GM23248 (cell line): ENCODE results near the gene TIAM2. TPM values are rescaled to one million over a fixed set of nuclear protein-coding genes. Genes with fewer than 3 reads are reported as not detected.

Experiments
- DNase-seq: peaks from one replicate; pipeline ENCODE4 v3.0.0-alpha.2; 2015
- H2AFZ ChIP-seq: fragments of 200-600 bp; sonication (generic); 2 replicates; pipeline ENCODE4 v1.6.1; 2016; ENCODE audit warnings: antibody characterized with exemption
- H3F3A ChIP-seq: fragments of 200-600 bp; sonication (generic); 2 replicates; pipeline ENCODE4 v1.6.1; 2016; ENCODE audit warnings: mild to moderate bottlenecking, antibody characterized with exemption, mixed run types; ENCODE audit not compliant: insufficient read depth
- H3K27ac ChIP-seq: fragments of 200-600 bp; sonication (generic); 2 replicates; pipeline ENCODE4 v1.5.1; 2016; ENCODE audit warnings: mild to moderate bottlenecking
- H3K27me3 ChIP-seq: fragments of 200-600 bp; sonication (generic); replicated peaks from 2 replicates; pipeline ENCODE4 v1.6.1; 2016; ENCODE audit warnings: mild to moderate bottlenecking; ENCODE audit not compliant: insufficient read depth
- H3K36me3 ChIP-seq: fragments of 200-600 bp; sonication (generic); 2 replicates; pipeline ENCODE4 v1.6.1; 2016; ENCODE audit warnings: low read depth, mild to moderate bottlenecking
- H3K4me1 ChIP-seq: fragments of 200-600 bp; sonication (generic); 2 replicates; pipeline ENCODE4 v1.6.1; 2016; ENCODE audit warnings: mild to moderate bottlenecking; ENCODE audit not compliant: insufficient read depth
- H3K4me2 ChIP-seq: fragments of 200-600 bp; sonication (generic); one replicate; pipeline ENCODE4 v1.6.1; 2016; ENCODE audit warnings: mild to moderate bottlenecking; ENCODE audit not compliant: unreplicated experiment
- H3K4me3 ChIP-seq: fragments of 200-600 bp; sonication (generic); 2 replicates; pipeline ENCODE4 v1.5.1; 2016; ENCODE audit warnings: mild to moderate bottlenecking
- H3K79me2 ChIP-seq: fragments of 200-600 bp; sonication (generic); 2 replicates; pipeline ENCODE4 v1.6.1; 2016; ENCODE audit warnings: mild to moderate bottlenecking; ENCODE audit not compliant: insufficient read depth
- H3K9ac ChIP-seq: fragments of 200-600 bp; sonication (generic); 2 replicates; pipeline ENCODE4 v1.6.1; 2016; ENCODE audit warnings: mild to moderate bottlenecking
- H3K9me2 ChIP-seq: fragments of 200-600 bp; sonication (generic); 2 replicates; pipeline ENCODE4 v1.6.1; 2016; ENCODE audit warnings: mixed run types, mild to moderate bottlenecking, moderate library complexity; ENCODE audit not compliant: insufficient read depth
- H3K9me3 ChIP-seq: fragments of 200-600 bp; sonication (generic); one replicate; pipeline ENCODE4 v1.6.1; 2017; ENCODE audit warnings: low read depth
- H4K20me1 ChIP-seq: fragments of 200-600 bp; sonication (generic); 2 replicates; pipeline ENCODE4 v1.6.0; 2016; ENCODE audit not compliant: insufficient read depth
- EZH2 ChIP-seq: fragments of 200-600 bp; sonication (generic); IDR thresholded peaks from 2 replicates; pipeline ENCODE4 v1.6.1; 2018; ENCODE audit warnings: antibody characterized with exemption, mild to moderate bottlenecking; ENCODE audit not compliant: insufficient read depth, poor library complexity, severe bottlenecking
- EZH2phosphoT487 ChIP-seq: fragments of 200-600 bp; sonication (generic); IDR thresholded peaks from 2 replicates; pipeline ENCODE4 v1.6.1; 2018; ENCODE audit warnings: antibody characterized with exemption, moderate library complexity, mild to moderate bottlenecking, low read depth; ENCODE audit not compliant: insufficient read depth
- WGBS, 2 experiments: methylation state at CpG; one replicate each; pipeline ENCODE4 v1.1.6; 2015 to 2017; ENCODE audit warnings: low lambda C conversion rate in 2 of 2, low coverage in 1 of 2; ENCODE audit errors: missing lambda C conversion rate in 2 of 2; 5-methylcytosine and 5-hydroxymethylcytosine counted together
- in situ Hi-C: fragments of 300-500 bp; cut with MboI; formaldehyde crosslinking; loops from 2 replicates; pipeline ENCODE4 v1.15.0; 2020
- polyA plus RNA-seq: library from polyadenylated mRNA; unstranded; fragments of >200 nt; fragmentation: Nextera tagmentation; extraction: Ambion mirVana; gene quantifications from 2 replicates; pipeline ENCODE4 v1.2.1, GENCODE V29; 2016
- total RNA-seq: library from RNA; depleted of rRNA; stranded (reverse); fragments of >200 nt; shearing (Covaris generic); gene quantifications from 2 replicates; pipeline ENCODE4 v1.2.3, GENCODE V29; 2014

TIAM2 gene
- total and polyA plus RNA-seq, 2 experiments from 2014 or later: 2.4 to 2.6 TPM

DNA sequence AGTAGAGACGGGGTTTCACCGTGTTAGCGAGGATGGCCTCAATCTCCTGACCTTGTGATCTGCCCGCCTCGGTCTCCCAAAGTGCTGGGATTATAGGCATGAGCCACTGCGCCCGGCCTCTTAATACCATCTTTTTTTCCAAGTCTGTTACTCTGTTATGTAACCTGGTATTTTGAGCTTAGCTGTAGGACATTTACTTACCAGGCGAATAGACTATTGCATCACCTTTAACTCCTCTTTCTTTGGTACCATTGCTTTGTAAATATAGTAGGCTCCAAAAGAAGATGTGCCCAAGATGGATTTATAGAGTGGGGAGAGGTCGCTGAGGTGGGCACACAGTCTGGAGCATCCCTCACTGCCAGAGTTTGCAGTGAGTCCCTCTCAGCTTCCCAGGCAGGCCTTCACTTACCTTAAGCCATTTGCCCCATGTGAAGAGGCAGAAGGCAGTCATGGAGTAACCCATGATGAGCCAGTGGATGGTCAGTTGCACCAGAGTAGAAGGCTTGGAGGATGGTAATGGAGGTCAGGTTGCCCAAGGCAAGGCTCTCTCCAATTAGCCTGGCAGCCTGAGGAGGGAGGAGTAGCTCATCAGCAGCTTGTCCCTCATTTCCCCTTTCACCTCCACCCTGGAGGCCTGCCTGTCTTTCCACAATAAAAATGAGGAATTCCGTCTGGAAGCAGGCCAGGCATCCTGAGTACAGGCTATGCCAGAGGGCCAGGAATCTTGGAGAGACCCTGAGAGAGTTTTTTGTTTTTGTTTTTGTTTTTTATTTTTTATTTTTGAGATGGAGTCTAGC lies 9.7 kb downstream of the TIAM2 start:
- no peak overlapping the region for H3K4me3 ChIP-seq
- no peaks in the 10 kb centered on the region for H3K4me1 ChIP-seq
- in situ Hi-C loops: no loop called here
- H4K20me1 ChIP-seq: no peaks in the 10 kb centered on the region; the same call in 1 of the 2 replicates
- no peaks in the 10 kb centered on the region for H3K79me2 ChIP-seq
- TF ChIP-seq EZH2 (no peak), EZH2phosphoT487 (no peak)
- H3K27me3 ChIP-seq: no peaks in the 10 kb centered on the region
- 87 to 90% methylated on average over 9 to 10 of the region's 10 CpGs for WGBS, 2 experiments
- H3F3A ChIP-seq: no peaks in the 10 kb centered on the region
- no peak overlapping the region for H2AFZ ChIP-seq
- no peak for DNase-seq
- H3K9me2 ChIP-seq: no peaks in the 10 kb centered on the region
- H3K9me3 ChIP-seq: no peaks in the 10 kb centered on the region
- H3K36me3 ChIP-seq: no peaks in the 10 kb centered on the region
- no peak overlapping the region for H3K4me2 ChIP-seq
- no peak overlapping the region for H3K9ac ChIP-seq
- no peak overlapping the region for H3K27ac ChIP-seq

GRCh38 chr6:155008625-155009024 lies 13.5 kb downstream of the TIAM2 start:
- no peak overlapping the region for H3K9ac ChIP-seq
- in situ Hi-C loops: no loop called here
- no peaks in the 10 kb centered on the region for H3F3A ChIP-seq
- H3K9me2 ChIP-seq: no peaks in the 10 kb centered on the region
- no peaks in the 10 kb centered on the region for H4K20me1 ChIP-seq
- TF ChIP-seq EZH2 (no peak), EZH2phosphoT487 (no peak)
- no peaks in the 10 kb centered on the region for H3K4me1 ChIP-seq
- 93 to 100% methylated on average over 3 of the region's 3 CpGs for WGBS, 2 experiments
- no peak overlapping the region for H3K4me2 ChIP-seq
- H2AFZ ChIP-seq: no peak overlapping the region
- H3K27ac ChIP-seq: no peak overlapping the region
- H3K9me3 ChIP-seq: no peaks in the 10 kb centered on the region
- no peaks in the 10 kb centered on the region for H3K79me2 ChIP-seq
- no peaks in the 10 kb centered on the region for H3K27me3 ChIP-seq
- no peaks in the 10 kb centered on the region for H3K36me3 ChIP-seq
- H3K4me3 ChIP-seq: no peak overlapping the region
- DNase-seq: no peak

- Histone ChIP-seq H3F3A (no peaks in the 10 kb centered on the region), H3K4me3 (no peak overlapping the region), H3K27me3 (no peaks in the 10 kb centered on the region), H3K4me2 (no peak overlapping the region), H3K9me2 (no peaks in the 10 kb centered on the region), H3K27ac (no peak overlapping the region), H3K79me2 (no peaks in the 10 kb centered on the region), H4K20me1 (no peaks in the 10 kb centered on the region), H3K4me1 (no peaks in the 10 kb centered on the region), H3K9ac (no peak overlapping the region), H3K9me3 (no peaks in the 10 kb centered on the region), H2AFZ (no peak overlapping the region), H3K36me3 (no peaks in the 10 kb centered on the region)
- TF ChIP-seq EZH2 (no peak), EZH2phosphoT487 (no peak)
- 95 to 98% methylated on average over 6 of the region's 6 CpGs for WGBS, 2 experiments
- in situ Hi-C loops: no loop called here
- DNase-seq: no peak
These were observed 15.8 kb downstream of the TIAM2 start for GRCh38 chr6:155010940-155011339.

- no peaks in the 10 kb centered on the region for H3F3A ChIP-seq
- H4K20me1 ChIP-seq: no peaks in the 10 kb centered on the region
- H3K4me3 ChIP-seq: no peak overlapping the region
- no peak for DNase-seq
- H3K36me3 ChIP-seq: no peaks in the 10 kb centered on the region
- 84 to 86% methylated on average over 5 of the region's 5 CpGs for WGBS, 2 experiments
- no peaks in the 10 kb centered on the region for H3K27me3 ChIP-seq
- H2AFZ ChIP-seq: no peak overlapping the region
- no peak overlapping the region for H3K9ac ChIP-seq
- in situ Hi-C loops: no loop called here
- no peaks in the 10 kb centered on the region for H3K4me1 ChIP-seq
- TF ChIP-seq EZH2 (no peak), EZH2phosphoT487 (no peak)
- no peak overlapping the region for H3K27ac ChIP-seq
- H3K79me2 ChIP-seq: no peaks in the 10 kb centered on the region
- no peaks in the 10 kb centered on the region for H3K9me3 ChIP-seq
- H3K9me2 ChIP-seq: no peaks in the 10 kb centered on the region
- H3K4me2 ChIP-seq: no peak overlapping the region
These were observed 16.7 kb downstream of the TIAM2 start for GRCh38 chr6:155011809-155012291.
